HepG2 (cell line): ENCODE data around the gene DNLZ. TPM values are rescaled to one million over a fixed set of nuclear protein-coding genes. Genes with fewer than 3 reads are reported as not detected.

Experiments used
- ATAC-seq: fragments of 200-7000 bp; cut with Tn5 transposase; 3 replicates; pipeline ENCODE4 v1.9.1; 2020; ENCODE audit warnings: mild to moderate bottlenecking, moderate library complexity
- BruUV-seq: library from RNA; stranded (reverse); fragments of 400-500 nt; replicated peaks from 2 replicates; lab custom pipeline; 2021; lab: Mats Ljungman, UMichigan
- CTCF ChIA-PET: fragments of 300-600 bp; formaldehyde crosslinking; extraction: SDS; loops from one replicate; lab custom pipeline; 2021; ENCODE audit warnings: low total read pairs, inconsistent platforms, low intra/inter-chr PET ratio; lab: Yijun Ruan, JAX
- POLR2A ChIA-PET: fragments of 350-600 bp; sonication (Branson Sonifier 250); formaldehyde crosslinking; loops from one replicate; lab custom pipeline; 2020; ENCODE audit warnings: antibody characterized with exemption, inconsistent platforms; lab: Yijun Ruan, JAX
- DNase-seq: peaks from one replicate; pipeline ENCODE4 v3.0.0-alpha.2; 2015; ENCODE audit warnings: low spot score
- FAIRE-seq: peaks from 3 replicates; lab custom pipeline; 2011; peaks lifted over from hg19 to GRCh38; lab: Jason Lieb, UNC
- H2AFZ ChIP-seq: one replicate; pipeline ENCODE4 v1.6.1; 2011; ENCODE audit warnings: low read length, inconsistent platforms
- H3K27ac ChIP-seq: fragments of 300-600 bp; 3 replicates; pipeline ENCODE4 v1.8.0; 2011; ENCODE audit warnings: mixed run types, mild to moderate bottlenecking, mixed read lengths, low read length, inconsistent platforms; ENCODE audit not compliant: insufficient read depth; ENCODE audit errors: extremely low read length
- H3K27me3 ChIP-seq, 2 experiments: fragments of 200-600 bp in 1 of 2; 2 replicates in 1 of 2; 3 replicates in 1 of 2; pipeline versions ENCODE4 v1.6.0 to v1.8.0; 2011; ENCODE audit warnings: low read length in 2 of 2, mild to moderate bottlenecking in 2 of 2, moderate library complexity in 2 of 2, inconsistent platforms in 1 of 2; ENCODE audit not compliant: insufficient read depth in 2 of 2, control insufficient read depth in 1 of 2
- H3K36me3 ChIP-seq, 2 experiments: fragments of 200-600 bp in 1 of 2; replicated peaks in 1 of 2; 2 replicates in 1 of 2; 3 replicates in 1 of 2; pipeline versions ENCODE4 v1.5.1 to v1.8.0; 2011; ENCODE audit warnings: low read length in 2 of 2, inconsistent platforms in 1 of 2; ENCODE audit not compliant: insufficient read depth in 2 of 2, control insufficient read depth in 1 of 2
- H3K4me1 ChIP-seq: 2 replicates; pipeline ENCODE4 v1.5.1; 2012; ENCODE audit warnings: low read length, inconsistent platforms; ENCODE audit not compliant: insufficient read depth
- H3K4me2 ChIP-seq: 2 replicates; pipeline ENCODE4 v1.6.0; 2011; ENCODE audit warnings: low read depth, low read length, inconsistent platforms
- H3K4me3 ChIP-seq, 3 experiments: fragments of 200-600 bp in 1 of 3; sonication (generic), shearing (Covaris generic) in 1 of 3; replicated peaks in 1 of 3; 2 replicates each; pipeline ENCODE4 v1.5.1; 2011 to 2016; ENCODE audit warnings: low read length in 3 of 3, inconsistent platforms in 2 of 3, low read depth in 2 of 3, mild to moderate bottlenecking in 2 of 3, control low read depth in 1 of 3, mixed read lengths in 1 of 3; ENCODE audit not compliant: insufficient read depth in 1 of 3
- H3K79me2 ChIP-seq: one replicate; pipeline ENCODE4 v1.6.1; 2011; ENCODE audit warnings: low read length, inconsistent platforms; ENCODE audit not compliant: insufficient read depth
- H3K9ac ChIP-seq: 2 replicates; pipeline ENCODE4 v1.6.0; 2011; ENCODE audit warnings: mild to moderate bottlenecking, low read depth, low read length, inconsistent platforms; ENCODE audit not compliant: insufficient read depth
- H3K9me3 ChIP-seq: 2 replicates; pipeline ENCODE4 v1.5.1; 2012; ENCODE audit warnings: mild to moderate bottlenecking, low read length
- H4K20me1 ChIP-seq: 2 replicates; pipeline ENCODE4 v1.6.0; 2011; ENCODE audit warnings: inconsistent platforms, mild to moderate bottlenecking, low read length, moderate library complexity; ENCODE audit not compliant: insufficient read depth
- IRF1 ChIP-seq: sonication (generic); formaldehyde crosslinking; IDR thresholded peaks from 2 replicates; pipeline ENCODE4 v1.4.0; 2020; ENCODE audit warnings: low read depth, mild to moderate bottlenecking, missing genetic modification reagents
- MTA1 ChIP-seq: sonication (generic); formaldehyde crosslinking; IDR thresholded peaks from 2 replicates; pipeline ENCODE4 v1.4.0; 2020; ENCODE audit warnings: missing genetic modification reagents, mild to moderate bottlenecking, borderline replicate concordance
- RNF219 ChIP-seq: sonication (generic); formaldehyde crosslinking; IDR thresholded peaks from 2 replicates; pipeline ENCODE4 v1.5.0; 2020; ENCODE audit warnings: mild to moderate bottlenecking, missing genetic modification reagents
- SOX6 ChIP-seq, 2 experiments: fragments of 450-650 bp in 1 of 2; sonication (generic) in 1 of 2; formaldehyde crosslinking in 1 of 2; IDR thresholded peaks; 2 replicates each; pipeline versions ENCODE4 v1.4.0 to v1.6.1; 2017 to 2020; ENCODE audit warnings: antibody characterized with exemption in 1 of 2, mild to moderate bottlenecking in 1 of 2, missing genetic modification reagents in 1 of 2
- ZNF574 ChIP-seq: sonication (generic); formaldehyde crosslinking; IDR thresholded peaks from 2 replicates; pipeline ENCODE4 v1.4.0; 2020; ENCODE audit warnings: missing genetic modification reagents
- WGBS: methylation state at CpG from one replicate; pipeline ENCODE4 v1.1.6; 2017; ENCODE audit warnings: low lambda C conversion rate; 5-methylcytosine and 5-hydroxymethylcytosine counted together
- in situ Hi-C: cut with HindIII; loops from 2 replicates; pipeline ENCODE4 v1.10.0; 2017; ENCODE audit warnings: low pct_unique_long_range_greater_than_20kb; ENCODE audit not compliant: extremely low pct_ligation_motif_present
- intact Hi-C: fragments of 100-400 bp; cut with micrococcal nuclease; formaldehyde crosslinking; loops from one replicate; pipeline ENCODE4 v1.10.0; 2022; ENCODE audit not compliant: unreplicated experiment
- polyA plus RNA-seq, 8 experiments: library from polyadenylated mRNA; depleted of rRNA in 3 of 8; stranded (reverse) in 7 of 8; unstranded in 1 of 8; fragments of >200 nt; fragmentation: Illumina TruSeq in 4 of 8; extraction: Trizol in 4 of 8; gene quantifications; 2 replicates each; pipeline versions ENCODE4 v1.2.1 to v1.2.3, GENCODE V29; 2011 to 2016; ENCODE audit warnings: low read depth in 4 of 8, missing spikeins in 1 of 8, mixed read lengths in 1 of 8; ENCODE audit not compliant: insufficient read depth in 1 of 8
- total RNA-seq, 5 experiments: library from RNA; depleted of rRNA; stranded (reverse); fragments of >200 nt; fragmentation: Illumina TruSeq; extraction: Trizol; gene quantifications; 2 replicates each; pipeline ENCODE4 v1.2.3, GENCODE V29; 2016; ENCODE audit warnings: low read depth in 1 of 5

The DNLZ gene
- total and polyA plus RNA-seq, 2 of the 13 experiments (the other 11 are each of a cell fraction or from before 2014, with no cell fraction given): 3.4 to 8.0 TPM

- ChIA-PET CTCF (no interaction called here), POLR2A (interaction anchor here (0.6 to 1.1 kb wide), 2 partner anchors 40 to 625 kb away, joined by 3 read pairs; no protein-coding TSS in a partner anchor)
- Histone ChIP-seq H3K27me3 (peaks cover 19 to 63% of the 10 kb centered on the region in 2 experiments), H3K36me3 (no peaks in the 10 kb centered on the region), H3K9ac (no peak overlapping the region), H3K4me3 (no peak overlapping the region), H3K4me2 (no peak overlapping the region), H3K27ac (no peak overlapping the region), H4K20me1 (no peaks in the 10 kb centered on the region), H2AFZ (no peak overlapping the region), H3K4me1 (peaks cover 17% of the 10 kb centered on the region), H3K9me3 (no peaks in the 10 kb centered on the region), H3K79me2 (no peaks in the 10 kb centered on the region)
- in situ Hi-C loops (no loop called here), intact Hi-C loops (no loop called here)
- BruUV-seq: no TSS peak
- DNase-seq (no peak), FAIRE-seq (no peak), ATAC-seq (no peak)
- TF ChIP-seq SOX6 (IDR thresholded peaks at IDR 0.05) (no peak), SOX6 (CRISPR knock-in tag; IDR thresholded peaks at IDR 0.05) (no peak), IRF1 (no peak), ZNF574 (CRISPR knock-in tag) (no peak), RNF219 (CRISPR knock-in tag) (no peak), MTA1 (CRISPR knock-in tag) (no peak)
- 60% methylated on average over 4 of the region's 17 CpGs for WGBS
These were observed 40.2 kb downstream of the DNLZ start for GRCh38 chr9:136323371-136323789.
